Measurements from ENCODE around the gene PEX10. TPM values are rescaled to one million over a fixed set of nuclear protein-coding genes. Genes with fewer than 3 reads are reported as not detected.

Gene PEX10
- total RNA-seq, 1 experiment from 2014 or later, result 36.1 TPM

DNA sequence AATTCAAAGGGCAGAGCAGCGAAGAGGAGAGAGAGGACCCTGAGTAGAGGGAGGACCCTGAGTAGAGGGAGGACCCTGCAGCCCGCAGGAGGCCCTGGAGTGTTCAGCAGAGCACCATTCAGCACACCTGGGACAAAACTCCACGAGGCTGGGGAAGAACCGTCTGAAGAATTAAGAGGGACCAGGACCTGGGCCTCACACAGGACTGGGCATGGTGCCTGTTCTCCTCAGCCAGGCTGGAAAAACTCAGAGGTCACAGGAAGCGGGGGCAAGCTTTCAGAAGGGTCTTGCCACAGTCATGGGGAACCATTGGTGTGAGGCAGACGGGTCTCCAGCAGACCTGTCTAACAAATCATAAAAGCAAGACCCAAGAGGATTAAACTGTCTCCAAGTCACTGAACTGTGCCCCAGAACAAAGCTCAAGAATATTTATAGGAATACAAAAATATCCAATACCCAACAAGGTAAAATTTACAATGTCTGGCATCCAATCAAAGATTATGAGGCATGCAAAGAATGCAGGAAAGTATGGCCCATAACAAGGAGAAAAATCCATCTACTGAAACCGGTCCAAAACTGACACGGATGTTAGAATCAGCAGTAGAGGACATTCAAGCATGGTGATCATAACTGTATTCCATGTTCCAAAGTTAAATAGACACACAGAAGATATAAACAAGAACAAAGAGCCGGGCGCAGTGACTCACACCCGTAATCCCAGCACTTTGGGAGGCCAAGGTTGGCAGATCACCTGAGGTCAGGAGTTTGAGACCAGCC, 51.6 kb downstream of the PEX10 start:
- Mint-ChIP-seq H3K4me1 (ENCODE audit: insufficient read depth, unreplicated experiment) (peaks cover 6% of the 10 kb centered on the region), H3K27me3 (ENCODE audit: insufficient read depth, unreplicated experiment) (no peaks in the 10 kb centered on the region), H3K27ac (ENCODE audit: low read depth, unreplicated experiment) (no peak overlapping the region), H3K4me3 (ENCODE audit: unreplicated experiment) (no peak overlapping the region), H3K9me3 (ENCODE audit: unreplicated experiment) (peaks cover 13% of the 10 kb centered on the region), H3K36me3 (ENCODE audit: insufficient read depth, unreplicated experiment) (no peaks in the 10 kb centered on the region)
- POLR2A ChIA-PET, result interaction anchor here (0.6 kb wide), 1 partner anchor 131 kb away, joined by 3 read pairs; no protein-coding TSS in a partner anchor
- intact Hi-C loops (cut with micrococcal nuclease), result no loop called here
- CTCF ChIA-PET, result interaction anchor here (1.6 to 2.0 kb wide), 2 partner anchors 21 to 166 kb away, joined by 6 to 9 read pairs; partner anchors contain the start of gene FAAP20
- TF ChIP-seq, protein P1, sequence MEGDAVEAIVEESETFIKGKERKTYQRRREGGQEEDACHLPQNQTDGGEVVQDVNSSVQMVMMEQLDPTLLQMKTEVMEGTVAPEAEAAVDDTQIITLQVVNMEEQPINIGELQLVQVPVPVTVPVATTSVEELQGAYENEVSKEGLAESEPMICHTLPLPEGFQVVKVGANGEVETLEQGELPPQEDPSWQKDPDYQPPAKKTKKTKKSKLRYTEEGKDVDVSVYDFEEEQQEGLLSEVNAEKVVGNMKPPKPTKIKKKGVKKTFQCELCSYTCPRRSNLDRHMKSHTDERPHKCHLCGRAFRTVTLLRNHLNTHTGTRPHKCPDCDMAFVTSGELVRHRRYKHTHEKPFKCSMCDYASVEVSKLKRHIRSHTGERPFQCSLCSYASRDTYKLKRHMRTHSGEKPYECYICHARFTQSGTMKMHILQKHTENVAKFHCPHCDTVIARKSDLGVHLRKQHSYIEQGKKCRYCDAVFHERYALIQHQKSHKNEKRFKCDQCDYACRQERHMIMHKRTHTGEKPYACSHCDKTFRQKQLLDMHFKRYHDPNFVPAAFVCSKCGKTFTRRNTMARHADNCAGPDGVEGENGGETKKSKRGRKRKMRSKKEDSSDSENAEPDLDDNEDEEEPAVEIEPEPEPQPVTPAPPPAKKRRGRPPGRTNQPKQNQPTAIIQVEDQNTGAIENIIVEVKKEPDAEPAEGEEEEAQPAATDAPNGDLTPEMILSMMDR (IDR thresholded peaks at IDR 0.05; ENCODE audit: unreplicated experiment), result no peak
- no TSS peak for BruUV-seq (replicated peaks)
- DNase-seq (ENCODE audit: unreplicated experiment), result no peak

GRCh38 chr1:2358651-2359640, 53.4 kb downstream of the PEX10 start:
- TF ChIP-seq, protein P1 (IDR thresholded peaks at IDR 0.05; ENCODE audit: unreplicated experiment), result no peak
- peaks cover 6% of the 10 kb centered on the region for H3K4me1 Mint-ChIP-seq (ENCODE audit: insufficient read depth, unreplicated experiment)
- H3K4me3 Mint-ChIP-seq (ENCODE audit: unreplicated experiment), result no peak overlapping the region
- no TSS peak for BruUV-seq (replicated peaks)
- intact Hi-C loops (cut with micrococcal nuclease), result no loop called here
- no peaks in the 10 kb centered on the region for H3K27me3 Mint-ChIP-seq (ENCODE audit: insufficient read depth, unreplicated experiment)
- no peaks in the 10 kb centered on the region for H3K36me3 Mint-ChIP-seq (ENCODE audit: insufficient read depth, unreplicated experiment)
- H3K27ac Mint-ChIP-seq (ENCODE audit: low read depth, unreplicated experiment), result no peak overlapping the region
- ChIA-PET CTCF (no interaction called here), POLR2A (no interaction called here)
- H3K9me3 Mint-ChIP-seq (ENCODE audit: unreplicated experiment), result peaks cover 13% of the 10 kb centered on the region
- DNase-seq (ENCODE audit: unreplicated experiment), result no peak

GRCh38 chr1:2358072-2358471, 54.3 kb downstream of the PEX10 start:
- Mint-ChIP-seq H3K4me1 (ENCODE audit: insufficient read depth, unreplicated experiment) (peaks cover 6% of the 10 kb centered on the region), H3K27ac (ENCODE audit: low read depth, unreplicated experiment) (no peak overlapping the region), H3K9me3 (ENCODE audit: unreplicated experiment) (peaks cover 12% of the 10 kb centered on the region), H3K36me3 (ENCODE audit: insufficient read depth, unreplicated experiment) (no peaks in the 10 kb centered on the region), H3K27me3 (ENCODE audit: insufficient read depth, unreplicated experiment) (no peaks in the 10 kb centered on the region), H3K4me3 (ENCODE audit: unreplicated experiment) (no peak overlapping the region)
- no peak for DNase-seq (ENCODE audit: unreplicated experiment)
- intact Hi-C loops (cut with micrococcal nuclease), result no loop called here
- BruUV-seq (replicated peaks), result no TSS peak
- CTCF ChIA-PET, result interaction anchor here (0.7 kb wide), 1 partner anchor 94 kb away, joined by 3 read pairs; no protein-coding TSS in a partner anchor
- TF ChIP-seq, protein P1 (IDR thresholded peaks at IDR 0.05; ENCODE audit: unreplicated experiment), result no peak
- POLR2A ChIA-PET, result no interaction called here
